Ishikawa (cell line): Measurements from ENCODE around the gene STAT6.

Source experiments
- CREB1 ChIP-seq: IDR thresholded peaks from 2 replicates; pipeline ENCODE4 v1.6.1; 2012; ENCODE audit warnings: low read depth
- EGR1 ChIP-seq: IDR thresholded peaks from 2 replicates; pipeline ENCODE4 v1.6.1; 2012
- EP300 ChIP-seq: IDR thresholded peaks from 2 replicates; pipeline ENCODE4 v1.6.1; 2012; ENCODE audit warnings: borderline replicate concordance
- FOXM1 ChIP-seq: IDR thresholded peaks from 2 replicates; pipeline ENCODE4 v1.6.1; 2012; ENCODE audit warnings: low read depth, borderline replicate concordance
- TCF12 ChIP-seq: IDR thresholded peaks from 2 replicates; pipeline ENCODE4 v1.6.1; 2012; ENCODE audit warnings: low read depth
- TF ChIP-seq, protein P1 (sequence below): IDR thresholded peaks from 2 replicates; pipeline ENCODE4 v1.6.1; 2012

- TF ChIP-seq FOXM1 (no peak), CREB1 (no peak), TCF12 (peak; percentile 49; the same call in 1 of the 2 replicates), EP300 (0 out of 2 replicates have a peak, but pooled peaks have one; percentile 4), EGR1 (peak; percentile 95)
- TF ChIP-seq, protein P1, sequence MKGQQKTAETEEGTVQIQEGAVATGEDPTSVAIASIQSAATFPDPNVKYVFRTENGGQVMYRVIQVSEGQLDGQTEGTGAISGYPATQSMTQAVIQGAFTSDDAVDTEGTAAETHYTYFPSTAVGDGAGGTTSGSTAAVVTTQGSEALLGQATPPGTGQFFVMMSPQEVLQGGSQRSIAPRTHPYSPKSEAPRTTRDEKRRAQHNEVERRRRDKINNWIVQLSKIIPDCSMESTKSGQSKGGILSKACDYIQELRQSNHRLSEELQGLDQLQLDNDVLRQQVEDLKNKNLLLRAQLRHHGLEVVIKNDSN, result 0 out of 2 replicates have a peak, but pooled peaks have one; percentile 2
Observed at GRCh38 chr12:57087691-57088353, 23.3 kb downstream of the STAT6 start.
